Left renal cortex interstitium (tissue), 4 donors: ENCODE results near the gene FILIP1L. TPM values are rescaled to one million over a fixed set of nuclear protein-coding genes. Genes with fewer than 3 reads are reported as not detected.

Source experiments
- DNase-seq, 4 donors: peaks; one replicate each; pipeline ENCODE4 v3.0.0-alpha.2; 2013; ENCODE audit warnings: low read depth in 4 of 4, low spot score in 2 of 4, missing footprints in 1 of 4
- polyA plus RNA-seq, 4 donors: library from polyadenylated mRNA; unstranded; fragments of 120-200 nt; gene quantifications; one replicate each; pipeline ENCODE4 v1.2.1, GENCODE V29; 2013; ENCODE audit not compliant: insufficient read length in 4 of 4

Gene FILIP1L
- polyA plus RNA-seq, 4 donors = 15.3 to 21.7 (median 17.5) TPM

DNA sequence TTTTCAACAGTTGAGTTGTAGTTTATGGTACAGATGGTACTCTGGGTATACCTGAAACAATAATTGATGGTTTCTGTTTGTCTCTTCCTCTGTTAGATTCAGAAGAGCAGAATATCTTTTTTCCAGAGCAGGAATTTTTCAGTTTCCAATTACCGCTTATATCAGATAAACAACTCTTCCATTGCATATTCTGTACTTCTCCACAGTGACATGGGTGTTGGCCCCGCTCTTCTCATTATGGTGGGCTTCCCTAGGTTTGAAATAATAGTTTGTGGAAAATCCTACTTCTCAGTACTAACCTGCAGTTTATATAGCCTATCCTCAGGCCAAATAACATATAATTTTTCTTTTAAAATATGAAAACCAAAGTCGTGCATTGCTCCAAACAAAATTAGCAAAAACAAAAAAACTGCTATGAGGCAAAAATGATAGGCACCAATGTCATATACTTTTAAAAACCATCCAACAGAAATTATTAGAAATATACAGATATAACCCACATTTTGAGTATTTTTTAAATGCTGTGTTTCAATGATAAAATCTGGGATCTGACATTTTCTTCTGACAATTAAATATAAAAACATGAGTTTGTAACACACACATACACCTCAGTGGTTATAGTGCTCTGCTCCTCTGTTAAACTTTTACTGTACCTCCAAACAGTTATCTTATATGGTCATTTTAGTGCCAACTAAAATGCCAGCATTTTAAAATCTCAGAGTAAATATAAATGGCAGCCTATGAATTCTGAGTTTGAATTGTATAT is 239.9 kb downstream of the FILIP1L start:
- DNase-seq = no peak

GRCh38 chr3:99873269-99874102 is 240.8 kb downstream of the FILIP1L start:
- no peak for DNase-seq

- no peak for DNase-seq
Observed at GRCh38 chr3:99872923-99873254, 241.4 kb downstream of the FILIP1L start.

GRCh38 chr3:99871231-99872045 is 242.9 kb downstream of the FILIP1L start:
- no peak for DNase-seq

DNA sequence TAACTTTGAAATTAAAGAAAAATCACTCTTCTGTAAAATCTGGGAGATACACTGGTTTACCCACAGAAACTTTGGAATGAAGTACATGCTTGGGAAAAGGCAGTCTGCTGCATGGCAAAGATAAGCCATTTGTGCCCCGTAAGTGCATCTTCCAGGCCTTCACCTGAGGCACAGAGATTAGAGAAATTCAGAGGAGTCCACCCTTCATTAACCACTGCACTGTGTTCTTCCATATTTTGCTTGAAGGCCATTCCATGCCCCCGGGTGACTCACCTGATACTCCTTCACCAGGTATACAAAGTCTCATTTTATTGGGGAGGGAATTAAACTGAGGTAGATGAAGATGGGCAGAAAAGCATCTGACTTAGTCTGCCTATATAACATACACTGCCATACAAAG is 243.6 kb downstream of the FILIP1L start:
- DNase-seq = no peak

DNA sequence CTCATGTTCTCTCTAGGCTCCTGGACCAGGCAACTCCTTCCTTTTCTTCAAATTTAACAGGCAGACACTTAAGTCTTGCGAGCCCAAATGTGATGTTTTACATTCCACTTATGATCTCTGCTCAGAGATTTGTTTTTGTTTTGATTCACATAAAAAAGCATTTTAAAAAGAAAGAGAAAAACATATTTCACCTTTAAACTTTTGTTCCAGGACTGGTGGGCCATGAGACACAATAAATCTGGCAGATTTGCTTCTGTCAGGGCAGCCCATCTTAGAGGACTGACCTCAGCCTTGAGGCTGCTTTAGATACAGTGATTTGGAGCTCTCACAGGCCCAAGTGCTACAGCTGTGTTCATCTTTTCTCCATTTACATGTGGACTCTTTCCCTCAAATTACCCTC is 244.7 kb downstream of the FILIP1L start:
- DNase-seq = no peak

DNA sequence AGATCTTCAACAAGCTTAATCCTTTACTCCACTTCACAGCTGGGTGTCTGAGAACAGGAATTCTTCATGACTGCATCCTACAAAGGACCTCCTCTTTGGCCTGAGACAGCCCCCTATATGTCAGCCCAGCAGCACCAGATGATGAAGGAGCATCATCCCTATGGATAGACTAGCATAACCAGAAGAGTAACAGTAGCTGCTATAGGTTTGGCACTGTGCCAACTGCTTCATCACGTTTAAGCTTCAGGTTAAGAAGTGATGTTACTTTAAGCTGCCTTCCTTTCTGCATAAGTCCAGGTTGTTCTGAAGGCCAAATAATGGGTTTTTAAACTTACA is 246.0 kb downstream of the FILIP1L start:
- no peak for DNase-seq

DNA sequence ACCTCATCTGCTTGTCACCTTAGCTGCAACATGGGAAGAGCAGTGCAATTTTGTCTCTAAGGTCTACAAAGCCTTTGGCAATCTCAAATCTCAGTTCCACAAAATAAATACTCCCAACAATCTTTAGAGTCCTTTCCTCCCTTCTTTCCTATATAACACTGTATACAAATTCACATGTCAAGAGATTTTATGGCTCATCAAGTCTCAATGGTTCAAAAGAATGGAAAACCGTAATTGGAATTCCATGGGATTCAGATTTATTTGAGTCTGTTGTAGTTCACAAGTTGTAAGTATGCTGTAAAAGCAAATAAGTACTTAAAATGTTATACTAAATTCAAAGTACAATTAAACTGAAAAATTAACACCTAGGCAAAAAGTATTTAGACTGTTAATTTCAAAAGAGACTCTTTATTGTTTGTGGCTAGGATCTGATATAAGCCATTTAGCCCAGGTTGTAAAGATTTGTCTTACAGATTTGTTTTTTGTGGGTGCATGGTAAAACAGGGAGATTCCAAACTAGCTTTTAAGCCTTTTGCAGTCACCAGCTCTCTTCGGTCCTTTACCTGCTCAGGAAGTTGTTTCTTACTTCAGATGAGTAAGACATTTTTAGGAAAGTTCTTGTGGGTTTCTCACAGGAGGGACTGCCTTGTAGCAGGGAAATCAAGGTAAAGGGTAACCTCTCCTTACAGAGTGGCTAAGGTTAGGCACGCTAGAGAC is 246.5 kb downstream of the FILIP1L start:
- no peak for DNase-seq

- no peak for DNase-seq
Observed at GRCh38 chr3:99866261-99866761, 248.0 kb downstream of the FILIP1L start.

- no peak for DNase-seq
Observed at GRCh38 chr3:99865321-99865720, 249.0 kb downstream of the FILIP1L start.

GRCh38 chr3:99864289-99864688 is 250.0 kb downstream of the FILIP1L start:
- DNase-seq = no peak

GRCh38 chr3:99863588-99863987 is 250.7 kb downstream of the FILIP1L start:
- no peak for DNase-seq

GRCh38 chr3:99863002-99863401 is 251.3 kb downstream of the FILIP1L start:
- DNase-seq = no peak

DNA sequence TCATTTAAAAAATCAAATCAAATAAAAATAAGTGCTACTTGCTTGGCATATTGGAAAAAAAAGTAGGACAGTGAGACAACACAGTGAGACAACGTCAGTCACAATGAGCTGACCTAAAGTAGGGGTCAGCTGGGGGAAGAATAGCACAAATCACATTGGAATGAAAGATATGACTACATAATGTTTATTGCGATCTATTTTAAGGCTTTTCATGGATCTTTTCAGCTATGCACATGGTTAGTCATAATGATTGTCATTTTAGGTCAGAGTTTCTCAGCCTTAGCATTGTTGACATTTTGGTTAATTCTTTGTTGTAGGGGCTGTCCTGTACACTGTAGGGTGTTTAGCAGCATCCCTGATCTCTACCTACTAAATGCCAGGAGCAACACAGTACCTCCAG is 252.1 kb downstream of the FILIP1L start:
- no peak for DNase-seq

- no peak for DNase-seq
Observed at GRCh38 chr3:99861216-99861615, 253.1 kb downstream of the FILIP1L start.

DNA sequence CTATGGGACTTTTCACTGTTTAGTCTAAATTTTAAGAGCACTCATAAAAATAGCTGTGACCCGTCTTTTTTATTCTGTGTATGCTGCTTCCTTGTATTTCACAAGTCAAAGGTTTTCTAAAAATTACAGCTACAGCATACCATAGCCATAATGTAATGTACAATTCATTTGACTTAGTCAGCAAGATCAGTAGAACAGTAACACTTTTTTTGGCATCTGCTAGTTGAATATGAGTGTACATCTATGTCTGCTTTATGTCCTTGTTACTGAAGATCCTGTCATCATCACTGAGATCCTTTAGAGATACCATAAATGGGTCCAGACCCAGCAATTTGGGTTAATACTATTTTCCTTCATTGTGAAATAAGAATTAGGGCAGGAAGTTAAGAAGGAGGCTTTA is 254.5 kb downstream of the FILIP1L start:
- no peak for DNase-seq

DNA sequence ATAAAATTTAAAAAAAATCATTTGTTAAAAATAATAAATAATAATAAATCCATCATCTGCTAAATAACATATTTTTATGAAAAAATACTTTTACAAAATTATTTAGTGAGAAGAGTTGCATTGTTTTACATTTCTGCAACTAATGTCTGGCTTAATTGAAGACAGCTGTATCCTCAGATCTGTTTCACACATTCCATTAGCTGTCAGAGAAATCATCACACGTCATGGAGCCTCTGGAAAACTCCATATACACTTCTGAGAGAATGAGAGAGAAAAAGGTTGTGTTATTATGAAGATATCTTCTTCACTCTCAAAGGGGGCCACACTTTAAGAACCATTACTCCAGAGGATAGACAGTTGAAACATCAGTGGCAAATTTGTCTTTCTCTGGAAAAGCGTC is 255.8 kb downstream of the FILIP1L start:
- DNase-seq = no peak

DNA sequence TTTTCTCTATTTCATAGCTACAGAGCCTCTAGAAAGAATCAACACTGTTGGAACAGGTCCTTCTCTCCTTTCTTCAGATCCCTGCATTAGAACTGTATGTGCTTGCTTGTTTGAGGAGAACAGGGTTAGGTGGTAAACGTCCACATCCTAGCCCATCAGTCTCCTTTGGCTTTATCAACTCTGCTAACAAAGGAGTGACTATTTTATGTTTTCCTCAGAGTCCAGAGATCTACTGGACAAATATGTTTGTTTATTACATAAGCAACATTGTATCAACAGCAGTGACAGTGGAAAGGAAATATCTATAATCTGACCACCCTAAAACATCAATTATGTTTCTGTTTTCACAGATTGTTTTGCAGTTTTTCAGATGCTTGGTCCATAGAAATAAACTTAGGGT is 257.0 kb downstream of the FILIP1L start:
- no peak for DNase-seq

DNA sequence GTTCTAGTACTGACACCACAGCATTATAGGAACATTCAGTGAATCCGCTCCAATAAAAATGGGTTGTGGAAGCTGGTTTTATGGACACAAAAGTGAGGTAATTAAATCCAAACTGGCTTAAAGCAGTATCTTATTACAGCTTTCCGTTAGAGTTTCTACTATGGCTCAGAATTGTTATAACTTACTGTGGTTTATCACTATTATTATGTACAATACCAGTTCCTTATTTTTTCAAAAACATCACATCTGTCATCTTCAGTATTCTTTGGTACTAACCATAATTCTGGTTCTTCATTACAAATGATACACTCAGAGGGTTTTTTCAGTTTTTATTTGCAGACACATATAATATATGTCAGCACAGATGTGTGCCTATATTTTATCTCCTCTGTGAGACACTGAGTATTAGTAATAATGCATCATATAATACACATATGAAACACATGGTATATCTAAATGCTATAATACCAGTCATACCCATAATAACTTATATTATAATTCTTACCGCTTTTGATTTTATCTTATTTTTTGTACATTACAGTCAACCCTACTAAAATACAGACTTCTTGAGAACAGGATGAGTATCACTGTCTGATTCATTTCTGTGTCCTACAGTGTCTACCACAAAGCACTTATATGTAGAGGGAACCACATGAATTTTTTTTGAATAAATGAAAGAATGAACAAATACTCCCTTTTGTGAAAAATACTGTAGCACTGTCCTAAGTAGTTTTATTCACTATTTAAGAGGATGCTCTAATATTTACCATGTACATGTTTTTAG is 257.7 kb downstream of the FILIP1L start:
- DNase-seq = no peak

GRCh38 chr3:99855900-99856299 is 258.4 kb downstream of the FILIP1L start:
- no peak for DNase-seq
